Measurements from ENCODE around the gene LFNG.

The LFNG gene

DNA sequence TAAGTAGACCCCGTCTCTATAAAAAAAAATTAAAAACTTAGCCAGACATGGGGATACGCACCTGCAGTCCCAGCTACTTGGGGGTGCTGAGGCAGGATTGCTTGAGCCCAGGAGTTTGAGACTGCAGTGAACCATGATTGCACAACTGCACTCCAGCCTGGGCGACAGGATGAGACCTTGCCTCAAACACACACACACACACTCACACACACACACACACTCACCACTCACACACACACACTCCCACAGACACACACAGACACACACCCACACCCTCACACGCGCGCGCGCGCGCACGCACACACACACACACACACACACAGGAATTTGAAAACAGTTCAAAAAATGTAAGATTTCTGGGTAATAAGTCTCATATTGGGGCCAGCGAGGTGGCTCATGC lies 34.7 kb upstream of the LFNG start:
- DNase-seq (ENCODE audit: low read depth in 2 of 2): no peak

DNA sequence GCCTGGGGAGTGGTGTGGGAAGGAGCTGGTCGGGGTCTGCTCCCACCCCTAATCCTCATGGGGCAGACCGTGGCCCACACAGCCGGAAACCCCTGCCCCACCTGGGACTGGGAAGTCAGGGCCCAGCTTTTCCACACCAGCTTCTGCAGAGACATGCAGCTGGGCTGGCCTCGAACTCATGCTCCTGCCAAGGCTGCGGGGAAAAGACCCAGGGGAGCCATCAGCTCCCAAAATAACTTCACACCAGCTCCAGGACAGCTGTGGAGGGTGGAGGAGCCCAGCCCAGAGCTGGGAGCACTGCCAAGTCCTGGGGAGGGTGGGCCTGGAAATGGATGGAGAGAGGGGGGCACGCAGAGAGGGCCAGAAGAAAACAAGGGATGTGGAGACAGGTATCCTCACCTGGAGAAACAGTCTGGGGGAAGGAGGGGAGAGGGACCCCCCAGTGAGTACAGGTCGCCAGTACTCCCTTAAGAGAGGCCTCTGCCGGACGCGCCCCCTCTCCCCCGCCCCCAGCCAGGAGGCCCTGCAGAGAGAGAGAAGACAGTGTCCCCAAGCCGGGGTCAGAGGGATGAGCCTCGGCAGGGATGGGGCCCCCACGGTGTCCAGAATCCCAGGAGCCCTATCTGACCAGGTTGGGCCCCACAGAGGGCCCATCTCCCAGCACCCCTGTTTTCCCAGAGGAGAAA lies 31.8 kb upstream of the LFNG start:
- DNase-seq (ENCODE audit: low read depth in 2 of 2): no peak

DNA sequence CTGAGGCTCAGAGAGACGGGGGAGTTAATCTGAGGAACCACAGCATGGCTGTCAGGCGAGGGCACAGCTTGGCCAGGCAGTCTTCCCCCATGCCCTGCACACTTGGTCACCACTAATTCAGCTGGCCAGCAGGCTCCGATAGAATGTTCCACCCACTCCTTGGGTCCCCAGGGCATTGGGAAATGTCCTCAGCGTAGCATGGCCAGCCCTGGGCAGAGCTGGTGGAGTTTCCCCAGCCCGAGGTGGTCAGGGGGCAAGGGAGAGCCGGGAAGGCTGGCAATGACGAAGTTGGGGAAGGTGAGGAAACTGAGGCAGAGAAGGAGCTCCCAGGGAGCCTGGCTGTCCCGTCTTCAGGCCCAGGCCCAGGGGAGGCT lies 31.3 kb upstream of the LFNG start:
- no peak for DNase-seq (ENCODE audit: low read depth in 2 of 2)

DNA sequence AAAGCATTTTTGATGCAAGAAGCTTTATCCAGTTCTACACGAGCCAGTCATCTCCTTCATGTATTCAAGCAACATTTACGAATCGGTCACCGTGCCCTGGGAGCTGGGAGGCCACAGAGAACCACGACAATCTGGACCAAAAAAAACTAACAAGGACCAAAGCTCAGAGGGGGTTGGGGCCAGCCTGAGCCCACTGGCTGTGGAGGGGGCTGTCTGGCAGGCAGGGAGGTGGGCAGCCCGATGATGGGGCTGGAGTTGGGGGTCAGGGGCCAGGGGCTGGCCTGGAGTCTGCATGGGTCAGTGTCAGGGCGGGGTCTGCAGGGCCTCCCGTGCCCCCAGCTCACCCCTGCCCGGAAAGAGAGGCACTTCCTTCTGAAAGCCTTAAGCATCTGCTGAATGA lies 30.9 kb upstream of the LFNG start:
- DNase-seq (ENCODE audit: low read depth in 2 of 2): no peak

DNA sequence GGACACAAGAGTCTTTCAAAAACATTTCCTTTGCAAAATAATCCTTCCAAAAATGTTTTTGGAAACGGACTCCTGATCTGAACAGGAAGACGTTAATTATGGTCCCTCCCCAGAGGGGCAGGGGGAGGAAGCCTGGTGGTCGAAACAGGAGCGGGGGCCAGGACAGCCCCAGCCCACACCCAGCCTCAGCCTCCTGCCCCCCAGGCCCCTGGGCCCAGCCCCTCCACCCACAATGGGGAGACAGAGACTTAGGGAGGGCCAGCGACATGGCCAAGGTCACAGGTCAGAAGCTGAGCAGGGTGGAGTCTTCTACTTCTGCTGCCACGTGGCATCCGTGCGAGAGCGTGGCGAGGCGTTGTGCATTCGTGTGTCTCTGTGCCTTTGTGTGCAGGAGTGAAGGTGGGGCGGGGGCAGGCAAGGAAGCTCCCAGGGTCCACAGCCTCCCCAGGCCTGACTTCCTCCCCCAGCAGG lies 29.4 kb upstream of the LFNG start:
- DNase-seq (ENCODE audit: low read depth in 2 of 2): no peak

DNA sequence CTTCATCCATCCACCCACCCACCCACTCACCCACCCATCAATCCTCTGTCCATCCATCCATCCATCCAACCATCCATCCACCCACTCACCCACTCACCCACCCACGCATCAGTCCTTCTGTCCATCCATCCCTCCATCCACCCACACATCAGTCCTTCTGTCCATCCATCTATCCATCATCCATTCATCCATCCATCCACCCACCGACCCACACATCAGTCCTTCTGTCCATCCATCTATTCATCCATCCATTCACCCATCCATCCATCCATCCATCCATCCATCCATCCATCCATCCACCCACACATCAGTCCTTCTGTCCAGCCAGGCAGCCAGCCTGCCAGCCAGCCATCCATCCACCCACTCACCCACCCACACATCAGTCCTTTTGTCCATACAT lies 27.5 kb upstream of the LFNG start:
- DNase-seq (ENCODE audit: low read depth in 2 of 2): no peak

DNA sequence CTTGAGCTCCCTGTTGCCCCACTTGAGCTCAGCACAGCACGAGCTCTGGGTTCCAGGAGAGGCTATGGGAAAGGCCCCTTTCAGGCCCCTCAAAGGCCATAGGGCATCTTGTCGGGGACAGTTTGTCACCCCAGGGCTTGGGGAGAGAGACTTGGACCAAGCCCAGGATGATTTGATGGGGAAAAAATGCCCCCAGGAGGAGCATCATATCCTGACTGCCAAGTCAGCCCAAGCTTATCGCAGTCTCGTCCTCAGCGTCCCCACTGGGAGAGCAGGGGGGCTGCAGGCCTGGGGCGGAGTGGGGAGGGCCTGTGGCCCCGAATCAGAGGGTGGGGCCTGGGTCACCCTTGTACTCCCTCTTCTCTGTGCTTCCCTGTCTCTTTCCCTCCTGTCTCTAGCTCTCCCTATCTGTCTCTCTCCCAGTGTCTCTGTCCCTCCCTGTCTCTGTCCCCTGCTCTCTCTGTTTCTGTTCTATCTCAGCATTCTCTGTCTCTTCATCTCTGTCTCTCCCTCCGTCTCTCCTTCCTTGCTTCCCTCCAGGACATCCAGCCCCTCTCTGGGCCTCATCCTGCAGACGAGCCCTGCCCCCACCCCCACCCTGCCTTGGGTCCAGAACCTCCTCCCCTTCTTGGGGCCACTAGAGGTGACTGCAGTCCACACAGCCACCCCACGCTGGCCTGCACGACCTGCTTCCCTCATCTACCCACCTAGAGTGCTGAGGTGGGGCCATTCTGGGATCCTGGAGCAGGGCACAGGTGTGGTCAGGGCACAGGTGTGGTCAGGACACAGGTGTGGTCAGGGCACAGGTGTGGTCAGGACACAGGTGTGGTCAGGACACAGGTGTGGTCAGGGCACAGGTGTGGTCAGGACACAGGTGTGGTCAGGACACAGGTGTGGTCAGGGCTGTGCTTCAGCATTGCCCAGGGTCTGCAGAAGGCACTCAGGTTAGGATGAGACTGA lies 26.1 kb upstream of the LFNG start:
- no peak for DNase-seq (ENCODE audit: low read depth in 2 of 2)

DNA sequence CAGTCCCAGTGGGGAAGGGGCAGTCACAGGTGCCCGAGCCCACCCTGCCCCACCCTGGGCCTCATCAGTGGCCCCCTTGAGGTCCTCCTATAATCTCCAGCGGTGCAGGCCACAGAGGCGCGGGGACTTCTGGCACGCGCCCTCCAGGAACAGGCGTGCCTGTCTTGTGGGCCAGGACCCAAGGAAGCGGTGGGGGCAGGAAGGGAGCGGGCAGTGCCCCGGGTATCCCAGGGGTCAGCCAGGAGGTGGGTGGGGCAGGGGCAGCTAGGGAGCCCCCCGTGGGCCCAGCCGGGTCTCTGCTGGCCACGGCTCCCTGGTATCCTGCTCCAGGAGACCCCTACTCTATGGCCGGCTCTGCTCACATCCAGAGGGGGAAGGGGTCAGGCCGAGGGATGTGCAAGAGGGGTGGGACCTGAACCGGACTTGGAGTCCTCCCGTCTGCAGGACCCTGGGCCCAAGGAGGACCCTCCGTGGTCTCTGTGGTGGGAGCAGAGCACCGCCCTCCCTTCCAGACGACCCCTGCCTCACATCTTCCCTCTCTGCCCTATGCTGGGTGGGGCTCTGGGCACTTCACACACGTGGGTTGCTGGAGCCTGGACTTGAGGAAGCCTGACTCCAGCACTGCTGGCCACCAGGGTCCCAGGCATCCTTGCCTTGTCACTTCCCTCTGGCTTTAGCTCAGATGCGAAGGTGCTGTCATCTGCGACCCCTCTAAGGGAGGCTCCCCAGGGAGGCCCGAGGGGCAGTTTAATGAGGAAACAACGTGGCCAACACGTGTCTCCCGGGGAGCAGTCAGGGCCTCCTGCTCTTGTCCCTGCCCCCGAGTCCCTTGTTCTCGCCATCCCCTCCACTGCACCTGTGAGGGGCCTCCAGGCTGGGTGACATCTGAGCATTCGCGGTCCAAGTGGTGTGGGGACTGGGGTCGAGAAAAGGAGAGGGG lies 25.1 kb upstream of the LFNG start:
- no peak for DNase-seq (ENCODE audit: low read depth in 2 of 2)

DNA sequence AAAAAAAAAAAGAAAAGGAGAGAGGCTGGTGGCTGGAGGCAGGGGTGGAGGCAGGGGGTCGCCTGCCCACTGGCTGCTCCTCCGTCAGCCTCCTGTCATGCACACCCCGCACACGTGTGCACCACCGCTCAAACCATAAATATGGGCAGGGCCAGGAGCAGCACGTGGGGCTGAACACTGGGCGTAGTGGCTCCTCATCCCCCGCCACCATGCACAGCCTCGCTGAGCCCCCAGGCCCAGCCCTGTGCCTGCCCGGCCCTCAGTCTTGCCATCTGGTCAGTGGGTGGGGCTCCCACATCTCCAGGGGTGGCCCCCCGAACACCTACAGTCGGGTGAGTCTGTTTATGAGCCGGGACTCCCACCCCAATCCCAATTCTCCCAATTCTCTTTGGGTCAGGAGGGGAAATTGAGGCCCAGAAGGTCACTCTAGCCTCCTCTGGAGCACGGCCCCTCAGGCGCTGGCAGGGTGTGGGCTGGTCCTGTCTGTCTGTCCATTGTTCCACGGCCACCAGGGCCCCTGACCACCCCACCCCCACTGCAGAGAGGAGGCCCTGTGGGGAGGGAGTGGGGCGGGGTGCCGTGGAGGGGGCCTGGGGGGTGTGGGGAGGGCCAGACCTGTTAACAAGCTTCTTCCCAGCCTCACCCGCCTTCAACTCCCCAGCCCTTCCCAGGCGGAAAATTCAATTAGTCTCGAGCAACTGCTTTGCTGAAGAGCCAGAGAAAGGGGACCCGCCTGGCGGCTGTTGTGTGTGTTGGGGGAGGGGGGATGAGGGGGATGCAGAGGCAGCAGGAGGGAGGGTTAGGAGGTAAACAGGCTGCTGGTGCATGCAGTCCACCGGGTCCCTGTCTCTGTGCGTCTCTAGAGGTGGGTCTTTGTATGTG lies 23.9 kb upstream of the LFNG start:
- no peak for DNase-seq (ENCODE audit: low read depth in 2 of 2)

DNA sequence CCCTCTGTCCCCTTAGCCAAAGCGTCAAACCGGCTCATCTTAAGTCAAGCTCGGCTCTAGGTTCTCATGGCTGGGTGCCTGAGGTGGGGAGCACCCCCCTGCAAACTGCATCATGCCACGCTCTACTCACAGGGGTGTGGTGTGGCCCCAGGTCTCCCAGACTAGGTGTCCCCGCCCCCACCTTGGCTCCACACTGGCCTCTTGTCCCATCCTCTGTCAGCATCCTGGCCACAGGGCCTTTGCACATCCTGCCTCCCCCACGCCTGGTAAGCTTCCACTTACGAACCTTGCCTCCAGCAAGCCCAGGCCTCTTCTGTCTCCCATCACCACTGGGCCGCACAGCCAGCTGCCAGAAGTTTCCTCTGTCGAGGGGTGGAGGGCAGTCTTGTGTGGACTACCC lies 23.2 kb upstream of the LFNG start:
- DNase-seq (ENCODE audit: low read depth in 2 of 2): no peak

DNA sequence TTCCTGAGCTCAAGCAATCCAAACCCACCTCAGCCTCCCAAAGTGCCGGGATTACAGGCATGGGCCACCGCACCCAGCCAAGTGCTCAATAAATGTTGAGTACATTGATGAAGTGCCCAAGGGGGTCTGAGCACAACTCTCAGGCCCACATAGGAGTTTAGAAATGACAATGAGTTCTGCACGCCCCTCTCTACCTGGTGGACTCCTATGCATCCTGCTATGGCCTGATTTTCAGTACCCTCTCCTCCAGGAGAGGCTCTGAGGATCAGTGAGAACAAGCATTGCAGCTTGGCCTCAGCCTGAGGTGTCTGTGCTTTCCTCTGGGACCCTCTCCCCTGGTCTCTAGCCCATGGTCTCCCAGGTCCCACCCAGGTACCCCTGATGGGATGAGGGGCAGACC lies 22.5 kb upstream of the LFNG start:
- DNase-seq (ENCODE audit: low read depth in 2 of 2): no peak

DNA sequence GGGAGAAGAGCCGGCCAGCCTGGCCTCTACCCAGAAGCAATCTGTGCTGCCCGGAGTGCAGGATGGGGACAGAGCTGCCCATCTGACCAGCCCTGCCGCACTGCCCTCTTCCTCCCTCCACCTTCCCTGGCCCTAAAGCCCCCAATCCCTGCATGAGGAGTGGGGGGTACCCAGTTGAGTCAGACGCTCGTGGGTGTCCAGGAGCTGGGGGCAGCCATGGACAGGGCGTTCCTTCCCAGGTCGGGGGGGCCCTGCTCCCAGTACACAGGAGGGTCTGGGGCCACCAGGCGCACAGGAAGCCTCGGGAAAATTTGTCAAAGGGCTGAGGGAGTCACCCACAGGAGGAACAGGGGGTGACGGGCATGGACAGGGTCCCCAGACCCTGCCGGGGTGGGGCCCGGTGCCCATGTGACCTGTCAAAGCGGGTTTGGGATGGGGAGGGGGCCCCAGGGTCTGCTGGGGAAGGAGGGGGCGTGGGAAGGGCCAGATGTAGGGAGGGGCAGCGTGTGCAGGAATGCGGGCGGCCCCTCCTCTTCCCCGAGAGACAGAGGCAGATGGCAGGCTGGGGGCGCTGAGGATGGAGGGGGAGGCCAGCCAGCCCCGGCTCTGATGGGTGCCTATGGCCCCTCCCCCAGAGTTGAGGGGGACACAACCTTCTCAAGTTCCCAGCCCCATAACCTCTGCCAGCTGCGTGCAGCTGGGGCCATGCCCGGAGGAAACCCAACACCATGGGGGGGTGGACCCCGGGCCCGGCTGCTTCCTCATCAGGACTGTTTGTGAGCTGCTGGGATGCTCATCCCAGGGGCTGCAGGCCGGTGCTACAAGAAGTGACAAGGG lies 21.9 kb upstream of the LFNG start:
- DNase-seq (ENCODE audit: low read depth in 2 of 2): no peak

DNA sequence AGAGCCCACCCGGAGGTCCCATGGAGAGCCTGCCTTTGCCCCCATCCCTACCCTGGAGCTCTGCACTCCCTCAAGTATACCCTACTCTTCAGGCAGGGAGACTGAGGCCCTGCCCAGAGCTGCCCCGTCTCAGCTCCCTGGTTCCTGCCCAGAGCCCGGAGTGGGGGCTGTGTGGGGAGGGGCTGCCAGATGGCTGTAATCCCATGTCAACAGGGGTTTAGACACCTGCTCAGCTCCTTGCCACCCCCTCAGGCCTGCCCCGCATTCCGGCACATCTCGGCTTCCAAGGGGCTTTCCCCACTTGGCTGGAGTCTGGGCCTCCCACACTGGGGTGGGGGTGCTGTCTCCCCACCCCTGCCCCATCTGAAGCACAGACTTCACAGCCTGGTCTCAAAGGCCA lies 20.9 kb upstream of the LFNG start:
- no peak for DNase-seq (ENCODE audit: low read depth in 2 of 2)

DNA sequence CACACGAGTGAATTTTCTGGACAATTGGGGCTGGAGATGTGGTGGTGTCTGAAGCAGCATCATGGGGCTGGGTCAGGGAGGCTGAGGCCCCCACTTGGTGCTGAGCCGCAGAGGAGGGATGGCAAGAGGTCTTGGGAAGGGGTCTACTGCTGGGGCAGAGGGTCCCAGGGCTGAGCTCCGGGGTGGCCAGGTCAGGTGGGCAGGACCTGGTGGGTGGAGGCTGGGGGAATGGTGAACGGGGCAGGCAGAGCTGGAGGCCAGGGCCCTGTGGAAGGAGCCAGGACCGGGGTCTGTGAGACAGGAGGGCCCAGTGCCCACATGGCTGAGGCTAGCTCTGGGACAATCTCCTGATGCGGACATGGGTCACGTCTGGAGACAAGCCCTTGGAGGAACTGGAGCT lies 20.4 kb upstream of the LFNG start:
- DNase-seq (ENCODE audit: low read depth in 2 of 2): no peak

DNA sequence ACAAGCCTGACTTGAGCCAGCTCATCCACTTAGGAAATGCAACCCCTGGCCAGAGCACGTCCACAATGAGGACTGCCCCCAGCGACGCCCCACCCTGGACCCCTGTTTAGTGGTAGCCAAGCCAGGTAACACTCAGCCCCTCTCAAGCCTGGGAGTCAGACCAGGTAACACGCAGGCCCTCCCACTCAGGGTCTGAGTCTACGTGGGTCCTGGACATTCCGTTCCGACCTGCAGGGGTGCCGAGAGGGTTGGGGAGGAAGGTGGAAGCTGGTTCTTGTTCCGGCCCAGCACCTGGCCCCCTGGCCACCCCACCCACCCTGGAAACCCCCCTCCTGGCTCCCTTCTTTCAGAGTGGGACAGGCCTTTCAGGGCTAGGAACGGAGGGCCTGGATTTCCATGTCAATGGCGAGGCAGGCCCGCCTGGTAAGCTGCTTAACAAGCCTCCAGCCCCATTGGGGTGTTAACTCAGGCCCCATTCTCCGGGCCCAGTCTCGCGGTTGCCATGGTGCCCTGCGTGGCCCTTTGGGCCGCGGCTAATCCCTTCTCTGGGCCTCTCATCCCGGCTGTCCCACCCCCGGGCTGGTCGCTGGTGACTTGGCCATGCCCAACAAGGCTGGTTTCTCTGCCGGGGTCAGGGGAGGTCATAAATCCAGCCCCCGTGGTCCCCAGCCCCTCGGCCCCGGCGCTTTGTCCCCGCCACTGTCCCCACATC lies 19.7 kb upstream of the LFNG start:
- DNase-seq (ENCODE audit: low read depth in 2 of 2): no peak

DNA sequence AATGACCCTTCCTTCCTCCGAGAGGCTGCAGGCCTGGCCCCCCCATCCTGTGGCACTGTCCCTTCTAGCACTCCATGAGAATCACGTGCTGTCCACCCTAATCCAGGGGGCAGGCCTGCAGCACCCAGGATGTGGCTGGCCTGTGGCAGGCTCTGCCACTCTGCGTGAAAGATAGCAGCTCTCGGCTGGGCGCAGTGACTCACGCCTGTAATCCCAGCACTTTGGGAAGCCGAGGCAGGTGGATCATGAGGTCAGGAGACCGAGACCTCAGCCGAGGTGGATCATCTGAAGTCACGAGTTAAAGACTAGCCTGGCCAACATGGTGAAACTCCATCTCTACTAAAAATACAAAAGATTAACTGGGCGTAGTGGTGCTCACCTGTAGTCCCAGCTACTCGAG lies 18.9 kb upstream of the LFNG start:
- no peak for DNase-seq (ENCODE audit: low read depth in 2 of 2)

DNA sequence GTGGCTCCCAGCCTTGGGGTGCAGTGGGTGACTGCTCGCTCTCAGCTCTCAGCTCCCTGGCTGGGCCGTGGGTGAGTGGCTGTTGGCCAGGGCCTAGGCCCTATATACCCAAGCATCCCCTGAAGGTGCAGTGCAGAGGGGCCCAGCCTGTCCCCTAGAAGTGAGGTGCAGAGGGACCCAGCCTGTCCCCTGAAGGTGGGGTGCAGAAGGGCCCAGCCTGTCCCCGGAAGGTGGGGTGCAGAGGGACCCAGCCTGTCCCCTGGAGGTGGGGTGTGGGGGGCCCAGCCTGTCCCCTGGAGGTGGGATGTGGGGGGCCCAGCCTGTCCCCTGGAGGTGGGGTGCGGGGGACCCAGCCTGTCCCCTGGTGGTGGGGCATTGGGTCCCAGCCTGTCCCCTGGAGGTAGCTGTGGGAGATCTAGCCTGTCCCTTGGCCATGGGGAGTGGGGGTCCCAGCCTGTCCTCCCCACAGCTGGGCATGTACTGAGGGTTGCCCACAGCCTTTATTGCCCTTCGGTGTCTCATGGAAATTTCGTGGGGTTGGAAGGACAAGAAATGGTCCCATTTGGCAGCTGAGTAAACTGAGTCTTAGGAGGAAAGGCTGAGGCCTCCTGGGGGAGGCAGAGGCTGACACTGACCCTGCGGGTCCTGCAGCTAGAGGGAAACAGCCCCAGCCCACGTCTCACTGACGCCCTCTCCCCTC lies 17.5 kb upstream of the LFNG start:
- DNase-seq (ENCODE audit: low read depth in 2 of 2): no peak

DNA sequence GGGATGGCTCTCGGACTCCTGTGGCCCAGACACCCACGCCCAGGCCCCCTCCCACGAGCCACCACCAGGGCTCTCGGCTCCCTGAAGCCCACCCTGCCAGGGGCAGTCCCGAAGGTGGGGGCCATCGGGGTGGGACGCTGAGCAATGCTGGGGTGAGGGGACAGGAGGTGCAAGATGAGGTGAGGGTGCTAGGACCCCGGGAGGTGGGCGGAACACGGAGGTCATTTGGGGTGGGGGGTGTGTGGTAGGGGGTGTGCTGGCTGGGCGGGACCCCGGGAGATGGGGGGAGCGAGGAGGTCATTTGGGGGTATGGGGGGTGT lies 17.0 kb upstream of the LFNG start:
- DNase-seq (ENCODE audit: low read depth in 2 of 2): no peak
